ENCODE results near the gene RHCG.
A peak's percentile ranks its signal among the peaks of the same experiment; 100 is the strongest.
"Not testable (repeated sequence)": the region's sequence is repeated elsewhere in the genome, so short reads cannot be mapped to it uniquely, and the experiment has no call there.

Gene RHCG

GRCh38 chr15:89475661-89476060 lies 20.7 kb downstream of the RHCG start:
- DNase-seq, result no peak

- DNase-seq, result peak in 1 of 2 experiments; percentile 17
These were observed 23.6 kb downstream of the RHCG start for GRCh38 chr15:89472785-89473256.

- DNase-seq, result no peak
These were observed 26.8 kb downstream of the RHCG start for GRCh38 chr15:89469426-89470096.

- DNase-seq, result not testable (repeated sequence)
These were observed 27.6 kb downstream of the RHCG start for GRCh38 chr15:89468813-89469212.

- no peak for DNase-seq
These were observed 33.3 kb downstream of the RHCG start for GRCh38 chr15:89463113-89463512.

- no peak for DNase-seq
These were observed 34.0 kb downstream of the RHCG start for GRCh38 chr15:89462198-89462912.

DNA sequence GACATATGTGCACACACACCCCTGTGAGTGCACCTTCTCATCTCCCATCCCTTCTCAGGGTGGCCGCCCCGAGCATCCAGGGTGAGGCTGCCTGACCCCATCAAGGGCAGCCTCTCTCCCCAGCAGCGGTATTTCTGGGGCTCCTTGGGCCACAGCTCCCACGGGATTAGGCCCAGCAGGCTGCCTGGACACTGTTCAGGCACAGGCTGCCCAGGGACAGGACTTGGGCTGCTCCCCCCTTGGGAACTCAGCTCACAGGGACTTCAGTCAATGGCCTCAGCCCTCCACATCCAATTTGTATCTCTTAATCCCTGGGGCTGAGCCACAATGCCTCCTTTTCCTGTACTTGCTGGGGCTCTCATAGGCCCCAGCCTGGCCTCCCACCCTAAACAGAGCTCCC lies 35.0 kb downstream of the RHCG start:
- no peak for DNase-seq

- DNase-seq, result no peak
These were observed 36.3 kb downstream of the RHCG start for GRCh38 chr15:89460048-89460447.

DNA sequence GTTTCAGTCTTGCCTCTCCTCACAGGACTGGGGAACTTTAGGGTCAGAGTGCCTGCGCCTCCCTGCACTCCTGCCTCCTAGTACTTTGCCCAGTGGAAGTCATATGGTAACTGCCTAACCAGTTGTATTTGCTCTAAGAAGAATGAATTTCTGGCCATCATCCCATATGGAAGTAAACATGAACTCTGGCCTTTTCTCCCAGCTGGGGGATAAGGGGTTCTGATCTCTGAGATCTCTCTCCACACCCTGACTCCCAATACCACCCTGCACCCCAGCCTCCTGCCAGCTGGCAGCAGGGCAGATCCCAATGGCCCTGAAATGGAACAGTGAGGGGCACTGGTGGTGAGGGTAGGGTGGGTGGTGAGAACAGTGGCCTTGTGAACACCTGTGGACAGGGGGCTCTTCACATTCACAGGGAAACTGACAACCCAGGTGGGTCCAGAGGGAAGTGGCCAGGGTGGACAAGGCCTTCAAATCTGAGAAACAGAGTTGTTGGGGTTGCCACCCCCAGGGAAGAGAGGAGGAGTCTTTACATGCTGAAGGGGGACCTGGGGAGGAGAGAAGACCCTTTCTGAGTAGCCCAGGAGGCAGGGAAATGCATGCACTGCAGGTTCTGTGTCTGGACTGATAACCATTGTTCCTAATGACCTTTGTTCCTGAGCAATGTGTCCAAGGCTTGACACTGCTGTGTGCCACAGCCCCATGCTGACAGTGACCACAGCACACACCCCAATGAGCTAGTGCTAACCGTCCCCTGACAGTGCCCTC lies 36.9 kb downstream of the RHCG start:
- DNase-seq, result no peak

GRCh38 chr15:89458440-89458839 lies 37.9 kb downstream of the RHCG start:
- DNase-seq, result no peak

- no peak for DNase-seq
These were observed 39.3 kb downstream of the RHCG start for GRCh38 chr15:89457086-89457485.

- no peak for DNase-seq
These were observed 40.8 kb downstream of the RHCG start for GRCh38 chr15:89455535-89455934.

DNA sequence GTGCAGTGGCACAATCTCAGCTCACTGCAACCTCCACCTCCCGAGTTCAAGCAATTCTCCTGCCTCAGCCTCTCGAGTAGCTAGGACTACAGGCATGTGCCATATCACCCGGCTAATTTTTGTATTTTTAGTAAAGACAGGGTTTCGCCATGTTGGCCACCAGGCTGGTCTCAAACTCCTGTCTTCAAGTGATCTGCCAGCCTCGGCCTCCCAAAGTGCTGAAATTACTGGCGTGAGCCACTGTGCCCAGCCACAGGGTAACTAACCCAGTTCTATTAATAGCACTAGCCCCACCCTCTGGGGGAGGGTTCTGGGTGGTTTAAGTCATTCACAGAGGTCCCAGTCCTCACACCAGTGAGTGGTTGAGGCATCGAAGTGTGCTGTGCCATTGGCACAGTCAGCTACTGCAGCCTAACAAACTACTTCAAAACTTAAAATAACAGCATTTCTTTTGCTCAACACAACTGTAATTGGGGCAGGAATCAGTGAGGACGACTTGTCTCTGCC lies 44.0 kb downstream of the RHCG start:
- no peak for DNase-seq

DNA sequence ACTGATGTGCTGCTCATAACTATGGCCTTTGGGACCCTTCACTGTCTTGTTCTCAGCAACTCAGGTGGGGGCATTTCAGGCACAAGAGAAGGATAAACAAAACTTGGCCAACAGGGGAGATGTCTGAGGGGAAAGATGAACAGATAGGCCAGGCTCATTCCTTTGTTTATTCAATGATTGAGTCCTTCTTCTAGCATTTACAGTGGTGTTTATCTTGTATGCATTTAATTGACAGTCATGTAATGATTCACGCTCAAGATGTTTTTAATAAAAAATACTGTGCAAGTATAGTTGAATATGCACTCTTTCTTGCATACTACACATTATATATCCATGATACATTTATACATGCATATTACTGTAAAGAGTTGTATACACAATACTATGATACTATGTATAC lies 44.5 kb downstream of the RHCG start:
- DNase-seq, result no peak

- DNase-seq, result no peak
These were observed 46.0 kb downstream of the RHCG start for GRCh38 chr15:89450076-89451006.

- DNase-seq, result no peak
These were observed 47.6 kb downstream of the RHCG start for GRCh38 chr15:89448825-89449224.

GRCh38 chr15:89447676-89448075 lies 48.7 kb downstream of the RHCG start:
- no peak for DNase-seq

DNA sequence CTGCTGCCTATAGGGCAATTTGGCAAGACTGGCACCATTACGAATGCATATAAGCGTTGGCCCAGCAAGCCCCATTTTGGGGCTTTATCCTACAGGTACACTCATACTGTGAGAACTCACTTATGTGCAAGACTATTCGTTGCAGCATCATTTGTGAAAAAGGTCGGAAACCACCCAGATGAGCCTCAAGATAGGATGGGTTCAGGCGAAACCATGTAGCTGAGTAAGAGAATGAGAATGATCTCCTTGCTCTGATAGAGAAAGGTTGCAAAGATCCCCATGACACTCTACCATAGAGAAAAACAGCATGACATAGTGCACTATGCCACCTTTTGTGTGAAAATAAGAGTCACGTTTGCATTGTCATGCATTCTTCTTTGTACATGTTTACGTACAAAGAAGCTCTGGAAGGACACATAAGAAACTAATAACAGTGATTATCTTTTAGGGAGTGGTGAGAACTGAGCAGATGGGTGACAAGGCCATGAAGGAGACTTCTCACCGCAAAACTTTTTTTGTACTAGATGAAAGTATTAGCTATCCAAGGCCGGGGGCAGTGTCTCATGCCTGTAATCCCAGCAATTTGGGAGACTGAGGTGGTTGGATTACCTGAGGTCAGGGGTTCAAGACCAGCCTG lies 50.0 kb downstream of the RHCG start:
- no peak for DNase-seq

DNA sequence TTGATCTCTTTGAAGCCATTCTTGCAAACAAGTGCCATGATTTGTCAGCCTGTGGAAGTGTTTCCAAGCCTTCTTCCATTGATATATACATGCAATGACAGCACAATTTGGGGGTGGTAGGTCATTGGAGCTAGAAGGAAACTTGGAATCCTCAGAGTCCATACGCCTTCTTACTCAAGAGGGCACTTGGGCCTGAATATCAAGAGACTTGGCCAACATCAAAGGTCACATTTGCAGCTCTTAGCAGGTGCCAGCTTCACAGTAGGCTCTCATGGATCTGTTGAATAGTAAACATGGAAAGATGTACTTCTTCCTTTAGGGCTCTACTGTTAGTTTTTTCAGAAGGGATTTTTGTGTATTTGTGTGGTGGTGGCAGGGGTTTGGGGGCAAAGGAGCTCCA lies 50.9 kb downstream of the RHCG start:
- no peak for DNase-seq

- no peak for DNase-seq
These were observed 51.9 kb downstream of the RHCG start for GRCh38 chr15:89444241-89445225.

GRCh38 chr15:89443581-89443980 lies 52.8 kb downstream of the RHCG start:
- no peak for DNase-seq

Data from stimulated activated CD4-positive, alpha-beta T cell treated with anti-CD3 and anti-CD28 coated beads, Interleukin-4, amount 100 ng/mL, for 4 hours (primary cell).